Fibroblast of lung (primary cell): ENCODE data around the gene WDR86. TPM values are rescaled to one million over a fixed set of nuclear protein-coding genes. Genes with fewer than 3 reads are reported as not detected.

Source experiments
- DNase-seq, 2 donors: peaks; one replicate each; pipeline versions ENCODE4 v3.0.0 to v3.0.0-alpha.2; 2010; ENCODE audit warnings: low read depth in 2 of 2
- H2AFZ ChIP-seq: 2 replicates; pipeline ENCODE4 v1.5.1; 2012; ENCODE audit warnings: low read length, control low read depth, inconsistent platforms
- H3K27ac ChIP-seq: 2 replicates; pipeline ENCODE4 v1.5.1; 2011; ENCODE audit warnings: low read length, control low read depth; ENCODE audit not compliant: insufficient read depth
- H3K27me3 ChIP-seq: 2 replicates; pipeline ENCODE4 v1.5.1; 2011; ENCODE audit warnings: mild to moderate bottlenecking, low read length; ENCODE audit not compliant: control insufficient read depth, insufficient read depth
- H3K36me3 ChIP-seq: 2 replicates; pipeline ENCODE4 v1.5.1; 2011; ENCODE audit warnings: low read length; ENCODE audit not compliant: control insufficient read depth, insufficient read depth
- H3K4me1 ChIP-seq: 2 replicates; pipeline ENCODE4 v1.5.1; 2011; ENCODE audit warnings: low read length; ENCODE audit not compliant: control insufficient read depth, insufficient read depth; ENCODE audit errors: extremely low read depth
- H3K4me2 ChIP-seq: 2 replicates; pipeline ENCODE4 v1.5.1; 2011; ENCODE audit warnings: low read length, control low read depth; ENCODE audit not compliant: insufficient read depth; ENCODE audit errors: extremely low read depth
- H3K4me3 ChIP-seq, 4 experiments: fragments of 200-600 bp in 1 of 4; sonication (generic) in 1 of 4; replicated peaks in 1 of 4; 2 replicates each; pipeline ENCODE4 v1.5.1; 2011 to 2016; ENCODE audit warnings: low read length in 4 of 4, low read depth in 3 of 4, mild to moderate bottlenecking in 3 of 4, control low read depth in 2 of 4, inconsistent platforms in 1 of 4, mixed read lengths in 1 of 4; ENCODE audit not compliant: insufficient read depth in 1 of 4; ENCODE audit errors: control extremely low read depth in 1 of 4
- H3K79me2 ChIP-seq: 2 replicates; pipeline ENCODE4 v1.5.1; 2012; ENCODE audit warnings: mild to moderate bottlenecking, low read length, inconsistent platforms; ENCODE audit not compliant: control insufficient read depth, insufficient read depth
- H3K9ac ChIP-seq: 2 replicates; pipeline ENCODE4 v1.5.1; 2011; ENCODE audit warnings: mild to moderate bottlenecking, low read length, control low read depth; ENCODE audit not compliant: insufficient read depth
- H3K9me3 ChIP-seq: 2 replicates; pipeline ENCODE4 v1.5.1; 2012; ENCODE audit warnings: low read depth, low read length; ENCODE audit not compliant: control insufficient read depth, insufficient read depth
- H4K20me1 ChIP-seq: 2 replicates; pipeline ENCODE4 v1.5.1; 2011; ENCODE audit warnings: low read length; ENCODE audit not compliant: control insufficient read depth, insufficient read depth; ENCODE audit errors: extremely low read depth
- CTCF ChIP-seq, 2 donors: IDR thresholded peaks in 1 of 2; conservative IDR thresholded peaks in 1 of 2; 1 replicate in 1 of 2; 2 replicates in 1 of 2; pipeline ENCODE4 v1.5.1; 2011 to 2012; ENCODE audit warnings: low read length in 2 of 2, control low read depth in 1 of 2, inconsistent platforms in 1 of 2, low read depth in 1 of 2, mild to moderate bottlenecking in 1 of 2
- EZH2 ChIP-seq: IDR thresholded peaks from 2 replicates; pipeline ENCODE4 v1.5.1; 2012; ENCODE audit warnings: low read length, control low read depth, mild to moderate bottlenecking; ENCODE audit errors: missing control alignments
- polyA plus RNA-seq, 2 donors: library from polyadenylated mRNA; depleted of rRNA in 1 of 2; stranded (reverse) in 1 of 2; unstranded in 1 of 2; fragments of >200 nt; gene quantifications; 2 replicates each; pipeline ENCODE4 v1.2.1, GENCODE V29; 2011 to 2012; ENCODE audit warnings: missing spikeins in 1 of 2
- total RNA-seq: library from RNA; depleted of rRNA; stranded (reverse); fragments of >200 nt; gene quantifications from 2 replicates; pipeline ENCODE4 v1.2.1, GENCODE V29; 2014

The WDR86 gene
- total and polyA plus RNA-seq, 2 donors (not counting 1 experiment from before 2014, with no cell fraction given), result 0.33 TPM; not detected in 1

GRCh38 chr7:151415375-151416105 is 5.7 kb upstream of the WDR86 start:
- TF ChIP-seq CTCF (conservative IDR thresholded peaks at IDR 0.05 in 1 of 2, IDR thresholded peaks at IDR 0.05 in 1 of 2; ENCODE audit: low read depth in 1 of 2, low read length in 2 of 2), result no peak
- TF ChIP-seq EZH2, result no peak
- Histone ChIP-seq H3K9me3 (no peaks in the 10 kb centered on the region), H3K27ac (no peak overlapping the region), H3K4me3 (no peak overlapping the region), H3K27me3 (peaks cover 24% of the 10 kb centered on the region), H3K36me3 (no peaks in the 10 kb centered on the region), H3K9ac (no peak overlapping the region), H3K4me2 (no peak overlapping the region), H3K4me1 (no peaks in the 10 kb centered on the region), H2AFZ (no peak overlapping the region), H4K20me1 (no peaks in the 10 kb centered on the region), H3K79me2 (no peaks in the 10 kb centered on the region)
- peak in 1 of 2 donors; percentile 81 for DNase-seq

GRCh38 chr7:151413241-151413640 is 3.4 kb upstream of the WDR86 start:
- Histone ChIP-seq H3K27me3 (peaks cover 43% of the 10 kb centered on the region), H3K79me2 (no peaks in the 10 kb centered on the region), H2AFZ (no peak overlapping the region), H4K20me1 (no peaks in the 10 kb centered on the region), H3K9ac (no peak overlapping the region), H3K4me2 (no peak overlapping the region), H3K4me1 (no peaks in the 10 kb centered on the region), H3K4me3 (no peak overlapping the region), H3K27ac (no peak overlapping the region), H3K9me3 (no peaks in the 10 kb centered on the region), H3K36me3 (no peaks in the 10 kb centered on the region)
- DNase-seq, result no peak
- TF ChIP-seq CTCF (conservative IDR thresholded peaks at IDR 0.05 in 1 of 2, IDR thresholded peaks at IDR 0.05 in 1 of 2; ENCODE audit: low read depth in 1 of 2, low read length in 2 of 2) (no peak), EZH2 (no peak)

- DNase-seq, result no peak
- Histone ChIP-seq H3K9me3 (no peaks in the 10 kb centered on the region), H3K4me3 (no peak overlapping the region), H4K20me1 (no peaks in the 10 kb centered on the region), H3K4me2 (no peak overlapping the region), H3K9ac (no peak overlapping the region), H3K27me3 (peaks cover 43% of the 10 kb centered on the region), H3K27ac (no peak overlapping the region), H3K4me1 (no peaks in the 10 kb centered on the region), H3K36me3 (no peaks in the 10 kb centered on the region), H3K79me2 (no peaks in the 10 kb centered on the region), H2AFZ (no peak overlapping the region)
- TF ChIP-seq EZH2 (no peak), CTCF (conservative IDR thresholded peaks at IDR 0.05 in 1 of 2, IDR thresholded peaks at IDR 0.05 in 1 of 2; ENCODE audit: low read depth in 1 of 2, low read length in 2 of 2) (no peak)
These were observed 2.5 kb upstream of the WDR86 start for GRCh38 chr7:151412318-151412717.
